ENCODE data around the gene NKX2-4. TPM values are rescaled to one million over a fixed set of nuclear protein-coding genes. Genes with fewer than 3 reads are reported as not detected.

The NKX2-4 gene
- not detected in 2 replicates for total RNA-seq (2012; rRNA removed)
- polyA plus RNA-seq (2012; rRNA removed): not detected in 2 replicates
- not detected in 2 replicates for polyA plus RNA-seq (2012; cell fraction: cytosol; rRNA removed)
- not detected in 2 replicates for polyA plus RNA-seq (2012; cell fraction: nucleus; rRNA removed; ENCODE audit: low replicate concordance)
- Bru-seq, nascent RNA: not detected
- not detected for BruChase-seq, experiment 1, labeled RNA remaining after a 6-hour chase
- BruChase-seq, experiment 2, labeled RNA remaining after a 2-hour chase: not detected
- long read RNA-seq: 0 reads

GRCh38 chr20:21397341-21398108 lies at the start of gene NKX2-4:
Gene NKX2-4, minus strand, starts transcription at chr20:21397526. Its CDS starts 127 bp downstream, at chr20:21397399.
- ChIA-PET CTCF (interaction anchor here (1.0 kb wide), 1 partner anchor 62 kb away, joined by 3 read pairs; no protein-coding TSS in a partner anchor), POLR2A (ENCODE audit: unreplicated experiment) (no interaction called here)
- Histone ChIP-seq H2BK15ac (ENCODE audit: low read depth, low read length) (no peak within 1 kb of the TSS), H3K27me3 (ENCODE audit: control insufficient read depth, insufficient read depth, low read length) (peaks cover 72% of the 10 kb centered on the region), H2BK5ac (ENCODE audit: low read depth, low read length, poor library complexity, severe bottlenecking) (no peak within 1 kb of the TSS), H3K27ac (ENCODE audit: insufficient read depth, low read length) (no peak within 1 kb of the TSS), H4K91ac (ENCODE audit: insufficient read depth, low read depth, low read length) (no peak within 1 kb of the TSS), H3K4ac (ENCODE audit: low read depth, low read length) (no peak within 1 kb of the TSS), H3K36me3 (ENCODE audit: control insufficient read depth, insufficient read depth, low read length) (no peaks in the 10 kb centered on the region), H3K18ac (ENCODE audit: low read depth, low read length) (no peak within 1 kb of the TSS), H3K4me2 (ENCODE audit: low read depth, low read length) (no peak within 1 kb of the TSS), H2BK120ac (ENCODE audit: low read depth, low read length) (no peak within 1 kb of the TSS), H3K4me3 (ENCODE audit: insufficient read depth, low read depth, low read length) (no peak within 1 kb of the TSS), H4K20me1 (ENCODE audit: insufficient read depth, low read length) (no peaks in the 10 kb centered on the region), H2AK9ac (replicated peaks; ENCODE audit: low read depth, low read length, poor library complexity) (peak within 1 kb of the TSS; percentile 57), H3K23ac (ENCODE audit: low read depth, low read length) (no peak within 1 kb of the TSS), H3K4me1 (ENCODE audit: control insufficient read depth, insufficient read depth, low read length) (peaks cover 2% of the 10 kb centered on the region; the same call in 1 of the 2 replicates), H2AK5ac (ENCODE audit: low read depth, low read length) (no peak within 1 kb of the TSS), H3K9me3 (ENCODE audit: control insufficient read depth, insufficient read depth, low read length) (peaks cover 16% of the 10 kb centered on the region), H4K5ac (ENCODE audit: low read depth, low read length) (no peak within 1 kb of the TSS), H3K9ac (ENCODE audit: low read depth, low read length) (no peak within 1 kb of the TSS), H3K9me1 (ENCODE audit: insufficient read depth, low read length) (no peaks in the 10 kb centered on the region), H2BK20ac (ENCODE audit: low read depth, low read length) (no peak within 1 kb of the TSS), H3K56ac (ENCODE audit: extremely low read depth, insufficient read depth, low read length) (no peak within 1 kb of the TSS), H4K8ac (ENCODE audit: low read depth in 2 of 2, low read length in 2 of 2) (no peak within 1 kb of the TSS), H2AFZ (replicated peaks; ENCODE audit: low read length, poor library complexity) (peak within 1 kb of the TSS; percentile 77), H3K79me1 (ENCODE audit: low read depth in 1 of 2, low read length in 2 of 2) (no peaks in the 10 kb centered on the region), H3K14ac (replicated peaks; ENCODE audit: low read depth, low read length) (no peak within 1 kb of the TSS)
- intact Hi-C loops (cut with micrococcal nuclease) (loop anchor here (10.0 kb wide), 1 partner anchor 163 kb away; no protein-coding TSS in a partner anchor), in situ Hi-C loops (cut with MboI; ENCODE audit: low sequenced_read_pairs) (no loop called here), dilution Hi-C loops (cut with HindIII; ENCODE audit: low sequenced_read_pairs, unreplicated experiment) (no loop called here)
- no TSS peak for BruUV-seq (replicated peaks)
- ATAC-seq (ENCODE audit: low read depth) (no peak), DNase-seq (no peak)
- 18% methylated on average over 2 of the region's 57 CpGs; no CpG with 5 or more reads in 1 of the 2 experiments for WGBS, 2 experiments (ENCODE audit: extremely low coverage in 2 of 2, insufficient read length in 1 of 2)
- TF ChIP-seq MAFK (IDR thresholded peaks at IDR 0.05; ENCODE audit: low read depth, low read length): no peak
- no peak for TF ChIP-seq RAD21 (IDR thresholded peaks at IDR 0.05; ENCODE audit: low read length)
- no peak for TF ChIP-seq POLR2A (IDR thresholded peaks at IDR 0.05; ENCODE audit: low read depth, low read length)
- TF ChIP-seq CTCF (conservative IDR thresholded peaks at IDR 0.05; ENCODE audit: low read depth, low read length): no peak
- TF ChIP-seq CEBPB (IDR thresholded peaks at IDR 0.05; ENCODE audit: low read depth, low read length): no peak
- TF ChIP-seq MXI1 (IDR thresholded peaks at IDR 0.05; ENCODE audit: borderline replicate concordance, low read depth, low read length): no peak
- TF ChIP-seq USF2 (IDR thresholded peaks at IDR 0.05; ENCODE audit: low read depth, low read length): no peak
- TF ChIP-seq MAZ (IDR thresholded peaks at IDR 0.05; ENCODE audit: borderline replicate concordance, low read depth, low read length): no peak
- no peak for TF ChIP-seq RFX5 (IDR thresholded peaks at IDR 0.05; ENCODE audit: low read depth, low read length)
- no peak for TF ChIP-seq FOS (IDR thresholded peaks at IDR 0.05; ENCODE audit: low read depth, low read length)
- no peak for TF ChIP-seq CHD1 (IDR thresholded peaks at IDR 0.05; ENCODE audit: low read depth, low read length)
- no peak for TF ChIP-seq NFE2L2 (IDR thresholded peaks at IDR 0.05; ENCODE audit: low read depth, low read length)
- no peak for TF ChIP-seq RCOR1 (IDR thresholded peaks at IDR 0.05; ENCODE audit: insufficient replicate concordance, low read length)
- no peak for TF ChIP-seq SMC3 (IDR thresholded peaks at IDR 0.05; ENCODE audit: low read depth, low read length)

Data from IMR-90 (cell line).